Endothelial cell of umbilical vein (primary cell): ENCODE measurements around the gene NBR1. TPM values are rescaled to one million over a fixed set of nuclear protein-coding genes. Genes with fewer than 3 reads are reported as not detected.
"Not testable (repeated sequence)": the region's sequence is repeated elsewhere in the genome, so short reads cannot be mapped to it uniquely, and the experiment has no call there.

ENCODE experiments used
- BruUV-seq: library from RNA; stranded (reverse); fragments of 400-500 nt; replicated peaks from 2 replicates; lab custom pipeline; 2021; lab: Mats Ljungman, UMichigan
- CTCF ChIA-PET: fragments of 300-600, 350-600 bp; sonication (Branson Sonifier 250); formaldehyde crosslinking; loops from one replicate; lab custom pipeline; 2021; ENCODE audit warnings: antibody characterized with exemption, inconsistent platforms; lab: Charles Lee
- POLR2A ChIA-PET: fragments of 300-600, 350-600 bp; sonication (Branson Sonifier 250); formaldehyde crosslinking; loops from one replicate; lab custom pipeline; 2021; ENCODE audit warnings: antibody characterized with exemption, inconsistent platforms; lab: Charles Lee
- DNase-seq: peaks from one replicate; pipeline ENCODE4 v3.0.0-alpha.2; 2011; ENCODE audit warnings: low read depth, low spot score
- FAIRE-seq: peaks from 2 replicates; lab custom pipeline; 2011; peaks lifted over from hg19 to GRCh38; lab: Jason Lieb, UNC
- H2AFZ ChIP-seq: 2 replicates; pipeline ENCODE4 v1.6.0; 2012; ENCODE audit warnings: low read depth, low read length, control low read depth, inconsistent platforms
- H3K27ac ChIP-seq: 2 replicates; pipeline ENCODE4 v1.5.1; 2011; ENCODE audit warnings: low read depth, mild to moderate bottlenecking, control low read depth, low read length, moderate library complexity; ENCODE audit not compliant: insufficient read depth
- H3K27me3 ChIP-seq, 2 experiments: 2 replicates each; pipeline versions ENCODE4 v1.6.0 to v1.6.1; 2011; ENCODE audit warnings: low read length in 2 of 2, mixed read lengths in 1 of 2; ENCODE audit not compliant: control insufficient read depth in 2 of 2, insufficient read depth in 2 of 2
- H3K36me3 ChIP-seq, 2 experiments: 2 replicates in 1 of 2; 3 replicates in 1 of 2; pipeline ENCODE4 v1.5.1; 2011; ENCODE audit warnings: low read length in 2 of 2, mild to moderate bottlenecking in 1 of 2, moderate library complexity in 1 of 2; ENCODE audit not compliant: control insufficient read depth in 2 of 2, insufficient read depth in 2 of 2; ENCODE audit errors: extremely low read depth in 1 of 2
- H3K4me1 ChIP-seq: 3 replicates; pipeline ENCODE4 v1.5.1; 2011; ENCODE audit warnings: mild to moderate bottlenecking, low read length; ENCODE audit not compliant: control insufficient read depth, insufficient read depth; ENCODE audit errors: extremely low read depth
- H3K4me2 ChIP-seq: 2 replicates; pipeline ENCODE4 v1.6.1; 2011; ENCODE audit warnings: low read length, control low read depth, mixed read lengths; ENCODE audit not compliant: insufficient read depth
- H3K4me3 ChIP-seq, 3 experiments: fragments of 200-600 bp in 1 of 3; sonication (generic), shearing (Covaris generic) in 1 of 3; replicated peaks in 1 of 3; 2 replicates each; pipeline ENCODE4 v1.5.1; 2011 to 2016; ENCODE audit warnings: control low read depth in 3 of 3, low read length in 3 of 3, mild to moderate bottlenecking in 2 of 3, inconsistent platforms in 1 of 3, low read depth in 1 of 3, moderate library complexity in 1 of 3; ENCODE audit not compliant: insufficient read depth in 1 of 3
- H3K79me2 ChIP-seq: 2 replicates; pipeline ENCODE4 v1.6.0; 2012; ENCODE audit warnings: low read length, inconsistent platforms; ENCODE audit not compliant: control insufficient read depth, insufficient read depth
- H3K9ac ChIP-seq: replicated peaks from 2 replicates; pipeline ENCODE3; 2011; ENCODE audit warnings: low read length, control low read depth; ENCODE audit not compliant: insufficient read depth; ENCODE audit errors: extremely low read depth
- H3K9me1 ChIP-seq: replicated peaks from 3 replicates; pipeline ENCODE4 v1.6.0; 2011; ENCODE audit warnings: mild to moderate bottlenecking, low read length; ENCODE audit not compliant: control insufficient read depth, insufficient read depth; ENCODE audit errors: extremely low read depth
- H3K9me3 ChIP-seq: replicated peaks from 2 replicates; pipeline ENCODE4 v1.5.1; 2012; ENCODE audit warnings: low read length, inconsistent platforms; ENCODE audit not compliant: control insufficient read depth, insufficient read depth
- H4K20me1 ChIP-seq: replicated peaks from 2 replicates; pipeline ENCODE3; 2011; ENCODE audit warnings: mild to moderate bottlenecking, low read length; ENCODE audit not compliant: control insufficient read depth, insufficient read depth; ENCODE audit errors: extremely low read depth
- CTCF ChIP-seq, 2 donors: IDR thresholded peaks; 1 replicate in 1 of 2; 2 replicates in 1 of 2; pipeline ENCODE4 v1.5.1; 2011; ENCODE audit warnings: low read length in 2 of 2, mild to moderate bottlenecking in 2 of 2, moderate library complexity in 2 of 2, control low read depth in 1 of 2, inconsistent platforms in 1 of 2, low read depth in 1 of 2; ENCODE audit not compliant: insufficient read depth in 1 of 2; ENCODE audit errors: extremely low read depth in 1 of 2
- EZH2 ChIP-seq: IDR thresholded peaks from 2 replicates; pipeline ENCODE4 v1.6.1; 2012; ENCODE audit warnings: borderline replicate concordance, low read depth, mild to moderate bottlenecking, moderate library complexity, low read length, inconsistent platforms; ENCODE audit not compliant: severe bottlenecking
- FOS ChIP-seq: IDR thresholded peaks from 2 replicates; pipeline ENCODE4 v1.6.1; 2011; ENCODE audit warnings: mild to moderate bottlenecking, low read length, moderate library complexity, borderline replicate concordance; ENCODE audit not compliant: insufficient read depth
- GATA2 ChIP-seq: IDR thresholded peaks from 2 replicates; pipeline ENCODE4 v1.7.0; 2011; ENCODE audit warnings: low read depth, mild to moderate bottlenecking, moderate library complexity, mixed read lengths, low read length; ENCODE audit not compliant: insufficient read length, insufficient read depth
- JUN ChIP-seq: IDR thresholded peaks from 2 replicates; pipeline ENCODE4 v1.6.1; 2011; ENCODE audit warnings: borderline replicate concordance, low read depth; ENCODE audit not compliant: insufficient read length, insufficient read depth
- MYC ChIP-seq: IDR thresholded peaks from one replicate; pipeline ENCODE4 v1.6.1; 2011; ENCODE audit warnings: mild to moderate bottlenecking, low read depth, low read length
- POLR2A ChIP-seq: IDR thresholded peaks from 2 replicates; pipeline ENCODE4 v1.6.1; 2012; ENCODE audit warnings: low read depth, mild to moderate bottlenecking, control low read depth, low read length
- POLR2AphosphoS5 ChIP-seq: IDR thresholded peaks from 2 replicates; pipeline ENCODE4 v1.6.1; 2012; ENCODE audit warnings: low read depth, mild to moderate bottlenecking, control low read depth, low read length, moderate library complexity; ENCODE audit not compliant: insufficient read depth
- dilution Hi-C: fragments of 300-500 bp; cut with MboI; formaldehyde crosslinking; loops from one replicate; pipeline ENCODE4 v1.15.0; 2019; ENCODE audit warnings: low sequenced_read_pairs; ENCODE audit not compliant: extremely low pct_ligation_motif_present
- intact Hi-C: fragments of 100-400 bp; cut with micrococcal nuclease; formaldehyde crosslinking; loops from one replicate; pipeline ENCODE4 v1.10.0; 2022
- polyA plus RNA-seq, 4 experiments: library from polyadenylated mRNA; depleted of rRNA in 3 of 4; stranded (reverse) in 3 of 4; unstranded in 1 of 4; fragments of >200 nt; gene quantifications; 2 replicates each; pipeline versions ENCODE4 v1.2.1 to v1.2.3, GENCODE V29; 2011 to 2012; ENCODE audit warnings: missing spikeins in 1 of 4
- total RNA-seq: library from RNA; stranded (reverse); gene quantifications from 2 replicates; pipeline ENCODE4 v1.2.3, GENCODE V29; 2021
- TF ChIP-seq, protein P1 (sequence below): IDR thresholded peaks from 2 replicates; pipeline ENCODE4 v1.6.1; 2011; ENCODE audit not compliant: insufficient read depth, insufficient read length

The NBR1 gene
- total and polyA plus RNA-seq, 2 donors (not counting 3 experiments of a cell fraction or from before 2014, with no cell fraction given) = 26.4 to 57.0 TPM

DNA sequence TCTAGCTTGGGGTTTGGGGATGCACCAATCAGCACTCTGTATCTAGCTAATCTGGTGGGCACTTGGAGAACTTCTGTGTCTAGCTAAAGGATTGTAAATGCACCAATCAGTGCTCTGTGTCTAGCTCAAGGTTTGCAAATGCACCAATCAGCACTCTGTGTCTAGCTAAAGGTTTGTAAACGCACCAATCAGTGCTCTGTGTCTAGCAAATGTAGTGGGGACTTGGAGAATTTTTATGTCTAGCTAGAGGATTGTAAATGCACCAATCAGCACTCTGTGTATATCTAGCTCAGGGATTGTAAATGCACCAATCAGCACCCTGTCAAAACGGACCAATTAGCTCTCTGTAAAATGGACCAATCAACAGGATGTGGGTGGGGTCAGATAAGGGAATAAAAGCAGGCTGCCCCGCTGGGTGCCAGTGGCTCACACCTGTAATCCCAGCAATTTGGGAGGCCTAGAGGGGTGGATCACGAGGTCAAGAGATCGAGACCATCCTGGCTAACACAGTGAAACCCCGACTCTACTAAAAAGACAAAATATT, 43.6 kb upstream of the NBR1 start:
- DNase-seq, H3K9ac ChIP-seq, H3K36me3 ChIP-seq, H3K9me1 ChIP-seq, H3K27me3 ChIP-seq, dilution Hi-C loops, H3K9me3 ChIP-seq, intact Hi-C loops, H4K20me1 ChIP-seq, CTCF ChIA-PET, FAIRE-seq, H3K4me3 ChIP-seq, H3K27ac ChIP-seq, H3K4me2 ChIP-seq, H2AFZ ChIP-seq, BruUV-seq, POLR2A ChIA-PET, H3K79me2 ChIP-seq: not testable (repeated sequence)
- peaks cover 14% of the 10 kb centered on the region for H3K4me1 ChIP-seq

GRCh38 chr17:43129671-43130010, 41.4 kb upstream of the NBR1 start:
- POLR2A ChIA-PET = no interaction called here
- CTCF ChIA-PET = interaction anchor here (0.8 to 1.5 kb wide), 4 partner anchors 14 to 105 kb away, joined by 3 to 7 read pairs (median 4); no protein-coding TSS in a partner anchor
- Histone ChIP-seq H3K27ac (peak overlapping the region; percentile 6), H3K27me3 (no peaks in the 10 kb centered on the region), H3K4me2 (peak overlapping the region; percentile 9), H3K79me2 (peaks cover 7% of the 10 kb centered on the region), H3K9me1 (no peaks in the 10 kb centered on the region), H2AFZ (peak overlapping the region; percentile 34), H3K4me1 (peaks cover 14% of the 10 kb centered on the region), H3K9ac (no peak overlapping the region), H4K20me1 (no peaks in the 10 kb centered on the region), H3K36me3 (no peaks in the 10 kb centered on the region), H3K9me3 (no peaks in the 10 kb centered on the region), H3K4me3 (no peak overlapping the region)
- BruUV-seq = no TSS peak
- TF ChIP-seq MYC (no peak), GATA2 (no peak), FOS (no peak), EZH2 (no peak), POLR2AphosphoS5 (no peak), JUN (no peak), CTCF (IDR thresholded peaks at IDR 0.05; ENCODE audit: extremely low read depth in 1 of 2, insufficient read depth in 1 of 2, low read depth in 1 of 2, low read length in 2 of 2) (no peak), POLR2A (no peak)
- TF ChIP-seq, protein P1, sequence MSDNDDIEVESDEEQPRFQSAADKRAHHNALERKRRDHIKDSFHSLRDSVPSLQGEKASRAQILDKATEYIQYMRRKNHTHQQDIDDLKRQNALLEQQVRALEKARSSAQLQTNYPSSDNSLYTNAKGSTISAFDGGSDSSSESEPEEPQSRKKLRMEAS = no peak
- FAIRE-seq = no peak
- dilution Hi-C loops = no loop called here
- intact Hi-C loops = no loop called here
- peak; percentile 42 for DNase-seq
